Tibial nerve (tissue), 4 donors: ENCODE results near the gene MECP2. TPM values are rescaled to one million over a fixed set of nuclear protein-coding genes. Genes with fewer than 3 reads are reported as not detected.
A peak's percentile ranks its signal among the peaks of the same experiment; 100 is the strongest.
"Not testable (repeated sequence)": the region's sequence is repeated elsewhere in the genome, so short reads cannot be mapped to it uniquely, and the experiment has no call there.

Source experiments
- DNase-seq, 2 donors: peaks; one replicate each; pipeline ENCODE4 v3.0.0-alpha.2; 2019; ENCODE audit warnings: low spot score in 2 of 2
- H3K27ac ChIP-seq, 4 donors: fragments of 200-600 bp; sonication (generic) in 3 of 4; one replicate each; pipeline ENCODE4 v1.5.1; 2017 to 2019; ENCODE audit warnings: mild to moderate bottlenecking in 1 of 4
- H3K27me3 ChIP-seq, 2 donors: fragments of 200-600 bp; sonication (generic) in 1 of 2; one replicate each; pipeline versions ENCODE4 v1.5.1 to v1.6.0; 2017 to 2019
- H3K36me3 ChIP-seq, 3 donors: fragments of 200-600 bp; sonication (generic); one replicate each; pipeline ENCODE4 v1.5.1; 2018 to 2019
- H3K4me1 ChIP-seq, 4 donors: fragments of 200-600 bp; sonication (generic) in 3 of 4; one replicate each; pipeline ENCODE4 v1.5.1; 2017 to 2019
- H3K4me3 ChIP-seq, 4 donors: fragments of 200-600 bp; sonication (generic) in 3 of 4; one replicate each; pipeline ENCODE4 v1.5.1; 2017 to 2019; ENCODE audit warnings: mild to moderate bottlenecking in 1 of 4, moderate library complexity in 1 of 4
- H3K9me3 ChIP-seq, 4 donors: fragments of 200-600 bp; sonication (generic) in 3 of 4; one replicate each; pipeline ENCODE4 v1.5.1; 2017 to 2019
- EP300 ChIP-seq, 2 donors: sonication (generic); formaldehyde crosslinking; IDR thresholded peaks; one replicate each; pipeline ENCODE4 v1.6.1; 2017; ENCODE audit warnings: antibody characterized with exemption in 2 of 2, mild to moderate bottlenecking in 1 of 2
- POLR2A ChIP-seq, 2 donors: fragments of 450-650 bp; IDR thresholded peaks; one replicate each; pipeline ENCODE4 v1.6.1; 2017; ENCODE audit warnings: antibody characterized with exemption in 2 of 2, mild to moderate bottlenecking in 2 of 2, moderate library complexity in 2 of 2
- WGBS, 2 donors: methylation state at CpG; one replicate each; pipeline ENCODE4 v1.1.5; 2018; 5-methylcytosine and 5-hydroxymethylcytosine counted together
- total RNA-seq, 4 donors: library from RNA; depleted of rRNA; stranded (reverse); fragments of >200 nt; gene quantifications; one replicate each; pipeline ENCODE4 v1.1.0, GENCODE V29; 2016
- TF ChIP-seq, protein P1 (sequence below), 5 experiments: fragments of 200-600 bp in 3 of 5; fragments of 450-650 bp in 2 of 5; sonication (generic) in 3 of 5; IDR thresholded peaks; one replicate each; pipeline ENCODE4 v1.5.1; 2016 to 2019; ENCODE audit warnings: antibody characterized with exemption in 5 of 5, mild to moderate bottlenecking in 3 of 5, moderate library complexity in 2 of 5

The MECP2 gene
- 10 to 100 TPM; 71.6 to 96.5 (median 83.1) TPM for total RNA-seq

GRCh38 chrX:154097589-154098541, at the start of gene MECP2:
Gene MECP2, minus strand, starts transcription at chrX:154097717.
- TF ChIP-seq POLR2A (IDR thresholded peaks at IDR 0.05) (peak; percentile 31 to 53), EP300 (IDR thresholded peaks at IDR 0.05) (peak in 1 of 2 donors; percentile 65)
- TF ChIP-seq, protein P1, sequence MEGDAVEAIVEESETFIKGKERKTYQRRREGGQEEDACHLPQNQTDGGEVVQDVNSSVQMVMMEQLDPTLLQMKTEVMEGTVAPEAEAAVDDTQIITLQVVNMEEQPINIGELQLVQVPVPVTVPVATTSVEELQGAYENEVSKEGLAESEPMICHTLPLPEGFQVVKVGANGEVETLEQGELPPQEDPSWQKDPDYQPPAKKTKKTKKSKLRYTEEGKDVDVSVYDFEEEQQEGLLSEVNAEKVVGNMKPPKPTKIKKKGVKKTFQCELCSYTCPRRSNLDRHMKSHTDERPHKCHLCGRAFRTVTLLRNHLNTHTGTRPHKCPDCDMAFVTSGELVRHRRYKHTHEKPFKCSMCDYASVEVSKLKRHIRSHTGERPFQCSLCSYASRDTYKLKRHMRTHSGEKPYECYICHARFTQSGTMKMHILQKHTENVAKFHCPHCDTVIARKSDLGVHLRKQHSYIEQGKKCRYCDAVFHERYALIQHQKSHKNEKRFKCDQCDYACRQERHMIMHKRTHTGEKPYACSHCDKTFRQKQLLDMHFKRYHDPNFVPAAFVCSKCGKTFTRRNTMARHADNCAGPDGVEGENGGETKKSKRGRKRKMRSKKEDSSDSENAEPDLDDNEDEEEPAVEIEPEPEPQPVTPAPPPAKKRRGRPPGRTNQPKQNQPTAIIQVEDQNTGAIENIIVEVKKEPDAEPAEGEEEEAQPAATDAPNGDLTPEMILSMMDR (IDR thresholded peaks at IDR 0.05), result no peak
- peaks cover 0 to 30% (median 9%) of the 10 kb centered on the region in 4 donors for H3K4me1 ChIP-seq

GRCh38 chrX:154144010-154144409, 46.5 kb upstream of the MECP2 start, which contains the start of gene OPN1LW:
Gene OPN1LW, plus strand, starts transcription at chrX:154144243. Its CDS starts 41 bp downstream, at chrX:154144284.
- not testable (repeated sequence) for H3K4me1 ChIP-seq, H3K4me3 ChIP-seq, DNase-seq, H3K9me3 ChIP-seq, H3K27me3 ChIP-seq, H3K27ac ChIP-seq, H3K36me3 ChIP-seq
- WGBS, 2 donors, result 93 to 94% methylated on average over 5 to 13 of the region's 15 CpGs

More at GRCh38 chrX:154097589-154098541, at the start of gene MECP2:
- DNase-seq, result peak; percentile 81 to 84
- Histone ChIP-seq H3K9me3 (no peaks in the 10 kb centered on the region), H3K36me3 (no peaks in the 10 kb centered on the region), H3K27me3 (no peaks in the 10 kb centered on the region), H3K27ac (peak within 1 kb of the TSS; percentile 95 to 98 (median 97)), H3K4me3 (peak within 1 kb of the TSS; percentile 49 to 82 (median 66))
- 24 to 47% methylated on average over 14 to 26 of the region's 75 CpGs for WGBS, 2 donors

DNA sequence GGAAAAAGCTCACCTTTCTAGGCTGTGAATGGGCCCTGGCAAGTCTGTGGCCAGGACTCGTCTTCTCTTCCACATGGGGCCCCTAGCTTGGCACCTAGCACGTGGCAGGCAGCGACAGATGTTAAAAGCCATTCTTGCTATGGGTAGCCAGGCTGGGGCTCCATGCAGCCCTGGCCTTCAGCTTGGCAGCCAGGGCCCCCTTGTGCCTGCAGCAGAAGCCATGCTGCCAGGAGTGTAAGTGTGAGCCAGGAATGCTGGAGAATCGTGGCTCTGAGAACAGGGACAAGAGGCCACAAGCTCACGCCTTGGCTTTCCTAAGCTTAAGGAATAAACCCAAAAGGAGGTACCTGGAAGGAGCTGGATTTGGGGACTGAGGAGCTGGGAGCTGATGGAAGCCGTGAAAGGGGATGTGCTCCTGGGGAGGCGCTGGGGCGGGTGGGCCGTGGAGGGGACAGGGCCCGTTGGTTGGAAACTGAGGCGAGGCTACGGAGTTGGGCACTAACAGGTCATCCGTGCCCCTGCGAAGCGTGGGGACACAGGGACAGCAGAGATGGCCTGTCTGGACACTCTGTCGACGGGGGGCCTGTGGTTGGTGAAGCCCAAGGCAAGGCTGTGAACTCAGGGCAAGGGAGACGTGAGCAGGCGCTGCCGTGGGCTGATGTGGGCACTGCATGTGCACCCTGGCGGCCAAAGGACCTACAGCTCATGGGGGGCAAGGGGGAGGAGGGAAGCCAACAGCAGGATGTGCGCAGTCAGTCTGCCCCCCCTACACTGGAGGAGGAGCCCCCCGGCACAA, 45.6 kb upstream of the MECP2 start:
- Histone ChIP-seq H3K27ac (no peak overlapping the region), H3K4me1 (no peaks in the 10 kb centered on the region), H3K36me3 (no peaks in the 10 kb centered on the region), H3K4me3 (no peak overlapping the region), H3K27me3 (no peaks in the 10 kb centered on the region), H3K9me3 (no peaks in the 10 kb centered on the region)
- WGBS, 2 donors, result 88 to 94% methylated on average over 18 to 23 of the region's 23 CpGs
- TF ChIP-seq, protein P1 (IDR thresholded peaks at IDR 0.05), result no peak
- TF ChIP-seq POLR2A (IDR thresholded peaks at IDR 0.05), result no peak
- no peak for TF ChIP-seq EP300 (IDR thresholded peaks at IDR 0.05)
- DNase-seq, result no peak

DNA sequence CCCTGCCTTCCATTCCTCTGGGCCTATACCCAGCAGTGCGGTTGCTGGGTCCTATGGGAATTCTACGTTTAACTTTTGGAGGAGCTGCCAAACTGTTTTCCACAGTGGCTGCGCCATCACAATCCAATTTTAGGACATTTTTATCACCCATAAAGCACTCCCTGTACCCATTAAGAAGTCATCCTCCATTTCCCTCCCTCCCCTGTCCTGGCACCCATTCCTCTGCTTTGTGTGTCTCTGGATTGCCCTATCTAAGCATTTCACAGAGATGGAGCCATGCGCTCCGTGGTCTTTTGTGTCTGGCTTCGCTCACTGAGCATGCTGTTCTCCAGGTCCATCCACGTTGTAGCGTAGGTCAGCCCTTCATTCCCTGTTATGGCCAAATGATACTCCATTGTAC, 44.9 kb upstream of the MECP2 start:
- DNase-seq, result no peak
- no peak overlapping the region for H3K4me3 ChIP-seq
- H3K27ac ChIP-seq, result no peak overlapping the region
- no peaks in the 10 kb centered on the region for H3K27me3 ChIP-seq
- H3K4me1 ChIP-seq, result no peaks in the 10 kb centered on the region
- TF ChIP-seq, protein P1 (IDR thresholded peaks at IDR 0.05), result no peak
- no peak for TF ChIP-seq POLR2A (IDR thresholded peaks at IDR 0.05)
- 90 to 96% methylated on average over 8 of the region's 8 CpGs for WGBS, 2 donors
- no peaks in the 10 kb centered on the region for H3K36me3 ChIP-seq
- no peaks in the 10 kb centered on the region for H3K9me3 ChIP-seq

DNA sequence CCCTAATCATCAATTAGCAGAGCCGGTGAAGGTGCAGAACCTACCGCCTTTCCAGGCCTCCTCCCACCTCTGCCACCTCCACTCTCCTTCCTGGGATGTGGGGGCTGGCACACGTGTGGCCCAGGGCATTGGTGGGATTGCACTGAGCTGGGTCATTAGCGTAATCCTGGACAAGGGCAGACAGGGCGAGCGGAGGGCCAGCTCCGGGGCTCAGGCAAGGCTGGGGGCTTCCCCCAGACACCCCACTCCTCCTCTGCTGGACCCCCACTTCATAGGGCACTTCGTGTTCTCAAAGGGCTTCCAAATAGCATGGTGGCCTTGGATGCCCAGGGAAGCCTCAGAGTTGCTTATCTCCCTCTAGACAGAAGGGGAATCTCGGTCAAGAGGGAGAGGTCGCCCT, 43.2 kb upstream of the MECP2 start:
- Histone ChIP-seq H3K27me3 (no peaks in the 10 kb centered on the region), H3K4me3 (no peak overlapping the region), H3K27ac (no peak overlapping the region), H3K36me3 (no peaks in the 10 kb centered on the region), H3K4me1 (peaks cover 0 to under 1% (median 0%) of the 10 kb centered on the region in 4 donors), H3K9me3 (no peaks in the 10 kb centered on the region)
- WGBS, 2 donors, result 80 to 86% methylated on average over 1 to 10 of the region's 10 CpGs
- TF ChIP-seq, protein P1 (IDR thresholded peaks at IDR 0.05), result no peak
- no peak for TF ChIP-seq EP300 (IDR thresholded peaks at IDR 0.05)
- TF ChIP-seq POLR2A (IDR thresholded peaks at IDR 0.05), result no peak
- DNase-seq, result no peak
